Left lung (tissue), 10 donors: Measurements from ENCODE around the gene HIVEP3. TPM values are rescaled to one million over a fixed set of nuclear protein-coding genes. Genes with fewer than 3 reads are reported as not detected.

Experiments used
- ATAC-seq: fragments of 200-7000 bp; cut with Tn5 transposase; one replicate; pipeline ENCODE4 v1.9.1; 2020; ENCODE audit warnings: moderate library complexity
- DNase-seq, 4 donors: peaks; one replicate each; pipeline ENCODE4 v3.0.0-alpha.2; 2013 to 2020
- H3K27ac ChIP-seq, 2 donors: fragments of 200-600 bp; sonication (generic) in 1 of 2; one replicate each; pipeline versions ENCODE4 v1.5.0 to v1.8.0; 2020 to 2021
- H3K27me3 ChIP-seq, 2 donors: fragments of 200-600 bp; sonication (generic) in 1 of 2; one replicate each; pipeline versions ENCODE4 v1.5.0 to v1.8.0; 2020 to 2021
- H3K36me3 ChIP-seq, 2 donors: fragments of 200-600 bp; sonication (generic) in 1 of 2; one replicate each; pipeline versions ENCODE4 v1.5.0 to v1.8.0; 2020 to 2021
- H3K4me1 ChIP-seq, 2 donors: fragments of 200-600 bp; one replicate each; pipeline ENCODE4 v1.8.0; 2021
- H3K4me3 ChIP-seq, 2 donors: fragments of 200-600 bp; sonication (generic) in 1 of 2; one replicate each; pipeline versions ENCODE4 v1.5.0 to v1.8.0; 2020 to 2021; ENCODE audit warnings: mild to moderate bottlenecking in 1 of 2
- H3K9me3 ChIP-seq, 2 donors: fragments of 200-600 bp; sonication (generic) in 1 of 2; one replicate each; pipeline versions ENCODE4 v1.5.0 to v1.8.0; 2020 to 2021
- CTCF ChIP-seq, 2 donors: fragments of 200-600 bp; sonication (generic) in 1 of 2; IDR thresholded peaks; one replicate each; pipeline versions ENCODE4 v1.5.0 to v1.8.0; 2021; ENCODE audit warnings: antibody characterized with exemption in 2 of 2
- intact Hi-C, 2 donors: fragments of 100-400 bp; cut with DNase I; formaldehyde crosslinking; loops; one replicate each; pipeline versions ENCODE4 v1.11.2 to v1.14.2; 2022
- polyA plus RNA-seq, 6 donors: library from polyadenylated mRNA; unstranded; fragments of 120-200 nt; gene quantifications; one replicate each; pipeline ENCODE4 v1.2.1, GENCODE V29; 2013; ENCODE audit not compliant: insufficient read length in 6 of 6
- total RNA-seq, 2 donors: library from RNA; stranded (reverse); fragmentation: NEBNext Ultra II Directional; extraction: Animal tissue kit (Norgen Biotek cat#: 25700); gene quantifications; one replicate each; pipeline ENCODE4 v1.2.1, GENCODE V29; 2021
- donor health status: DM: no; HTN: yes; CAD: no.
- donor health status: DM: no; HTN: no; CAD: no.

Gene HIVEP3
- total and polyA plus RNA-seq, 8 donors = 6.0 to 15.6 (median 7.4) TPM

- TF ChIP-seq CTCF (IDR thresholded peaks at IDR 0.05) = no peak
- no peaks in the 10 kb centered on the region for H3K27me3 ChIP-seq
- ATAC-seq (peak; percentile 39), DNase-seq (peak in 1 of 4 donors; percentile 73)
- H3K36me3 ChIP-seq = no peaks in the 10 kb centered on the region
- H3K4me3 ChIP-seq = no peak overlapping the region
- no peaks in the 10 kb centered on the region for H3K9me3 ChIP-seq
- peaks cover 16 to 74% of the 10 kb centered on the region in 2 donors for H3K4me1 ChIP-seq
- intact Hi-C loops = no loop called here
- H3K27ac ChIP-seq = peak overlapping the region in 1 of 2 donors; percentile 90
These were observed 190.1 kb downstream of the HIVEP3 start for GRCh38 chr1:41728403-41729202.

GRCh38 chr1:41727749-41728115, 191.0 kb downstream of the HIVEP3 start:
- Histone ChIP-seq H3K9me3 (no peaks in the 10 kb centered on the region), H3K27me3 (no peaks in the 10 kb centered on the region), H3K4me1 (peaks cover 16 to 81% of the 10 kb centered on the region in 2 donors), H3K27ac (peak overlapping the region; percentile 43 to 90), H3K4me3 (no peak overlapping the region), H3K36me3 (no peaks in the 10 kb centered on the region)
- intact Hi-C loops = no loop called here
- ATAC-seq (no peak), DNase-seq (no peak)
- TF ChIP-seq CTCF (IDR thresholded peaks at IDR 0.05) = no peak

- H3K27ac ChIP-seq = peak overlapping the region; percentile 43 to 90
- no peak for TF ChIP-seq CTCF (IDR thresholded peaks at IDR 0.05)
- H3K27me3 ChIP-seq = no peaks in the 10 kb centered on the region
- no peaks in the 10 kb centered on the region for H3K36me3 ChIP-seq
- H3K4me3 ChIP-seq = no peak overlapping the region
- DNase-seq (peak in 2 of 4 donors; percentile 87 to 95), ATAC-seq (peak; percentile 79)
- peaks cover 16 to 85% of the 10 kb centered on the region in 2 donors for H3K4me1 ChIP-seq
- intact Hi-C loops = no loop called here
- no peaks in the 10 kb centered on the region for H3K9me3 ChIP-seq
These were observed 191.6 kb downstream of the HIVEP3 start for GRCh38 chr1:41726899-41727748.

GRCh38 chr1:41726292-41726691, 192.4 kb downstream of the HIVEP3 start:
- intact Hi-C loops = no loop called here
- TF ChIP-seq CTCF (IDR thresholded peaks at IDR 0.05) = no peak
- no peaks in the 10 kb centered on the region for H3K27me3 ChIP-seq
- ATAC-seq (no peak), DNase-seq (no peak)
- H3K4me3 ChIP-seq = no peak overlapping the region
- H3K4me1 ChIP-seq = peaks cover 16 to 91% of the 10 kb centered on the region in 2 donors
- peak overlapping the region in 1 of 2 donors; percentile 90 for H3K27ac ChIP-seq
- H3K36me3 ChIP-seq = no peaks in the 10 kb centered on the region
- H3K9me3 ChIP-seq = no peaks in the 10 kb centered on the region

- Histone ChIP-seq H3K4me3 (no peak overlapping the region), H3K27me3 (no peaks in the 10 kb centered on the region), H3K36me3 (no peaks in the 10 kb centered on the region), H3K4me1 (peaks cover 16 to 92% of the 10 kb centered on the region in 2 donors), H3K9me3 (no peaks in the 10 kb centered on the region), H3K27ac (peak overlapping the region in 1 of 2 donors; percentile 13)
- ATAC-seq (no peak), DNase-seq (peak in 1 of 4 donors; percentile 14)
- no peak for TF ChIP-seq CTCF (IDR thresholded peaks at IDR 0.05)
- intact Hi-C loops = no loop called here
These were observed 193.8 kb downstream of the HIVEP3 start for GRCh38 chr1:41724926-41725325.
